Ammon's horn (tissue), 1 donor: ENCODE measurements around the gene LIN37.
A peak's percentile ranks its signal among the peaks of the same experiment; 100 is the strongest.

ENCODE experiments used
- DNase-seq: peaks from one replicate; pipeline ENCODE4 v3.0.0-alpha.2; 2016; ENCODE audit warnings: low spot score

The LIN37 gene

DNA sequence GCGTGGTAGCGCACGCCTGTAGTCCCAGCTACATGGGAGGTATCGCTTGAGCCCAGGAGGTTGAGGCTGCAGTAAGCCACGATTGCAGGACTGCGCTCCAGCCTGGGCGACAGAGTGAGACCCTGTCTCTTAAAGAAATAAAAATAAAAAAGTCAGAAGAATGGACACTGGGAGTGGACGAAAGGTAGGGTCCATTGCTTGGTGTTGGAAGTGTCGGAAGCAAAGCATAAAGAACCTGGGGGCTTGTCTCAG is 26.6 kb downstream of the LIN37 start:
- no peak for DNase-seq

GRCh38 chr19:35775298-35776101 is 27.1 kb downstream of the LIN37 start, which contains the start of gene ARHGAP33:
Gene ARHGAP33, plus strand, starts transcription at chr19:35775564. Its CDS starts 95 bp downstream, at chr19:35775659.
- peak; percentile 98 for DNase-seq

GRCh38 chr19:35776102-35776788 is 27.9 kb downstream of the LIN37 start:
- no peak for DNase-seq

- peak; percentile 57 for DNase-seq
These were observed 28.9 kb downstream of the LIN37 start for GRCh38 chr19:35777086-35777841.

- DNase-seq: no peak
These were observed 29.6 kb downstream of the LIN37 start for GRCh38 chr19:35777961-35778360.

- no peak for DNase-seq
These were observed 30.7 kb downstream of the LIN37 start for GRCh38 chr19:35779033-35779432.

- no peak for DNase-seq
These were observed 31.7 kb downstream of the LIN37 start for GRCh38 chr19:35780058-35780457.

GRCh38 chr19:35780717-35781116 is 32.3 kb downstream of the LIN37 start:
- DNase-seq: no peak

DNA sequence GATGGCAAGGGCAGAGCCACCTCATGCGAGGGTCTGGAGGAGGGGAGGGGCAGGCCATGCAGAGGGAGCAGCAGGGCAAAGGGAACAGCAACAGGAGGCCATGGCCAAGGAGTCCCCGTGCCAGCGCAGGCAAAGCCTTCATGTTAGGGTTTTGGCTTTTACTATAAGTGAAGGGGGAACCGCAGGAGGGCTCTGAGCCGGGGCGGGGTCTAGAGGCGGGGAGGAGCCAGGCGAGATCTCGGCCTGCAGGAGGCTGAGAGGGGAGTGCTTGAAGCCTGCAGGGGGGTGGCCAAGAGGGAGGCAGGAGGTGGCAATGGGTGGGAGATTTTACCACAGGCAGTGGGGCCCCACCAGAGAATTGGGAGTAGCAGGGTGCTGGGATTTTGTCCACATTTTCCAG is 33.3 kb downstream of the LIN37 start:
- DNase-seq: no peak

GRCh38 chr19:35782589-35782988 is 34.2 kb downstream of the LIN37 start:
- DNase-seq: no peak

GRCh38 chr19:35783469-35784434 is 35.4 kb downstream of the LIN37 start:
- no peak for DNase-seq

DNA sequence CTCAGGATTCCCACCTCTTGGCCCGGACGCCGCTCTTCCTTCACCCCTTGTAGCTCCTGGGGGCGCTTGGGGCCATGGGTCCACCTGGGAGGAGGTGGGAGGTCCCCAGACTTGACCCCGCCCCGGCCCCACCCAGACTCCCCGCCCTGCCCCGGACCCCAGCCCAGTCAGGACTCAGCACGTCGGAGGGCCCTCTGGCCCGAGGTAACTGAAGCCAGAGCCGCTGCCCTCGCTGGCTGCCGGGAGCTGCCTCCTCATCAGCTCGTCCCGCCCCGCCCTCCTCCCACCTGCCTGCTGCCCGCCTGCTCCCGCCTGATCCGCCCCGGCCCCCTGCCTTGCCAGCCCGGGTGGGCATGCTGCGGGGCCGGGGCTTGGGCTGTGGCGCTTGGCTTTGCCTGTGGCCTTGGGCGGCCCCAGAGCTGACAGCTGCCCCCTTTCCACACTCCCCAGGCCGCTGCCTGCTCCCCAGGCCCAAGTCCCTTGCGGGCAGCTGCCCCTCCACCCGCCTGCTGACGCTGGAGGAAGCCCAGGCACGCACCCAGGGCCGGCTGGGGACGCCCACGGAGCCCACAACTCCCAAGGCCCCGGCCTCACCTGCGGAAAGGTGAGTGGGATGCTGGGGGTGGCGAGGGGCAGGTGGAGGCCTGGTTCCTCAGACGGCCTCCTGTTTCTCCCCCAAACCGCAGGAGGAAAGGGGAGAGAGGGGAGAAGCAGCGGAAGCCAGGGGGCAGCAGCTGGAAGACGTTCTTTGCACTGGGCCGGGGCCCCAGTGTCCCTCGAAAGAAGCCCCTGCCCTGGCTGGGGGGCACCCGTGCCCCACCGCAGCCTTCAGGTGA is 36.3 kb downstream of the LIN37 start:
- no peak for DNase-seq

- DNase-seq: no peak
These were observed 36.9 kb downstream of the LIN37 start for GRCh38 chr19:35785339-35785627.

DNA sequence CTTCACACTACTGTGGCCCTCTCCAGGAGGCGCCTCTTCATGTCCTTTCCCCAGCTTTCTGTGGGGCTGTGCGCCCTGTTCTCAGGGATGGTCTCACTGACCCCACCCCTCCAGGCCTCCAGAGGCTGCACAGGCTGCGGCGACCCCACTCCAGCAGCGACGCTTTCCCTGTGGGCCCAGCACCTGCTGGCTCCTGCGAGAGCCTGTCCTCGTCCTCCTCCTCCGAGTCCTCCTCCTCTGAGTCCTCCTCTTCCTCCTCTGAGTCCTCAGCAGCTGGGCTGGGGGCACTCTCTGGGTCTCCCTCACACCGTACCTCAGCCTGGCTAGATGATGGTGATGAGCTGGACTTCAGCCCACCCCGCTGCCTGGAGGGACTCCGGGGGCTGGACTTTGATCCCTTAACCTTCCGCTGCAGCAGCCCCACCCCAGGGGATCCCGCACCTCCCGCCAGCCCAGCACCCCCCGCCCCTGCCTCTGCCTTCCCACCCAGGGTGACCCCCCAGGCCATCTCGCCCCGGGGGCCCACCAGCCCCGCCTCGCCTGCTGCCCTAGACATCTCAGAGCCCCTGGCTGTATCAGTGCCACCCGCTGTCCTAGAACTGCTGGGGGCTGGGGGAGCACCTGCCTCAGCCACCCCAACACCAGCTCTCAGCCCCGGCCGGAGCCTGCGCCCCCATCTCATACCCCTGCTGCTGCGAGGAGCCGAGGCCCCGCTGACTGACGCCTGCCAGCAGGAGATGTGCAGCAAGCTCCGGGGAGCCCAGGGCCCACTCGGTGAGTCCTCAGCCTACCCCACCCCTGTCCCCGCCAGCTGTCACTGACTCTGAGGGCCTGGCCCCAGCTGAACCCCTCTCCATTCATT is 38.2 kb downstream of the LIN37 start:
- no peak for DNase-seq

DNA sequence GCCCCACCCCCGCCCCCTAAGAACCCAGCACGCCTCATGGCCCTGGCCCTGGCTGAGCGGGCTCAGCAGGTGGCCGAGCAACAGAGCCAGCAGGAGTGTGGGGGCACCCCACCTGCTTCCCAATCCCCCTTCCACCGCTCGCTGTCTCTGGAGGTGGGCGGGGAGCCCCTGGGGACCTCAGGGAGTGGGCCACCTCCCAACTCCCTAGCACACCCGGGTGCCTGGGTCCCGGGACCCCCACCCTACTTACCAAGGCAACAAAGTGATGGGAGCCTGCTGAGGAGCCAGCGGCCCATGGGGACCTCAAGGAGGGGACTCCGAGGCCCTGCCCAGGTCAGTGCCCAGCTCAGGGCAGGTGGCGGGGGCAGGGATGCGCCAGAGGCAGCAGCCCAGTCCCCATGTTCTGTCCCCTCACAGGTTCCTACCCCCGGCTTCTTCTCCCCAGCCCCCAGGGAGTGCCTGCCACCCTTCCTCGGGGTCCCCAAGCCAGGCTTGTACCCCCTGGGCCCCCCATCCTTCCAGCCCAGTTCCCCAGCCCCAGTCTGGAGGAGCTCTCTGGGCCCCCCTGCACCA is 38.9 kb downstream of the LIN37 start:
- DNase-seq: no peak

DNA sequence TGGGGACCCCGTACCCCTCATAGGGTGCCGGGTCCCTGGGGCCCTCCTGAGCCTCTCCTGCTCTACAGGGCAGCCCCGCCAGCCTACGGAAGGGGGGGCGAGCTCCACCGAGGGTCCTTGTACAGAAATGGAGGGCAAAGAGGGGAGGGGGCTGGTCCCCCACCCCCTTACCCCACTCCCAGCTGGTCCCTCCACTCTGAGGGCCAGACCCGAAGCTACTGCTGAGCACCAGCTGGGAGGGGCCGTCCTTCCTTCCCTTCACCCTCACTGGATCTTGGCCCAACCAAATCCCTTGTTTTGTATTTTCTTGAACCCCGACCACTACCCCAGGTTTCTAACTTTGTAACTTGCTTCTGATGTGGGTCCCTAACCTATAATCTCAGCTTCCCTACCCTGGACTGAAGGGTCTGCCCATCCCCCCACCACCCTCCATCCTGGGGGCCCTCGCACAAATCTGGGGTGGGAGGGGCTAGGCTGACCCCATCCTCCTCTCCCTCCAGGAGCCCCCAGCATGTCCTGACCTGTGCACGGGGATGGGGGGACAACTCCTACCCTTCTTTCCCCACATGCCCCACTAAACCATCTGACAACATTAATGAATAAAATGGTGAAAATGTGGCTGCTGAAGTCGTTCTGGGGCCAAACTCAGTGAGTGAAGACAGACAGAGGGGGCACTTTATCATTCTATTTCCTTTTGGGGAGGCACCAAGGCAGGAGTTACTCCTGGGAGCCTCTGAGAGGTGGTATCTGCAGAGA is 40.0 kb downstream of the LIN37 start:
- DNase-seq: no peak

DNA sequence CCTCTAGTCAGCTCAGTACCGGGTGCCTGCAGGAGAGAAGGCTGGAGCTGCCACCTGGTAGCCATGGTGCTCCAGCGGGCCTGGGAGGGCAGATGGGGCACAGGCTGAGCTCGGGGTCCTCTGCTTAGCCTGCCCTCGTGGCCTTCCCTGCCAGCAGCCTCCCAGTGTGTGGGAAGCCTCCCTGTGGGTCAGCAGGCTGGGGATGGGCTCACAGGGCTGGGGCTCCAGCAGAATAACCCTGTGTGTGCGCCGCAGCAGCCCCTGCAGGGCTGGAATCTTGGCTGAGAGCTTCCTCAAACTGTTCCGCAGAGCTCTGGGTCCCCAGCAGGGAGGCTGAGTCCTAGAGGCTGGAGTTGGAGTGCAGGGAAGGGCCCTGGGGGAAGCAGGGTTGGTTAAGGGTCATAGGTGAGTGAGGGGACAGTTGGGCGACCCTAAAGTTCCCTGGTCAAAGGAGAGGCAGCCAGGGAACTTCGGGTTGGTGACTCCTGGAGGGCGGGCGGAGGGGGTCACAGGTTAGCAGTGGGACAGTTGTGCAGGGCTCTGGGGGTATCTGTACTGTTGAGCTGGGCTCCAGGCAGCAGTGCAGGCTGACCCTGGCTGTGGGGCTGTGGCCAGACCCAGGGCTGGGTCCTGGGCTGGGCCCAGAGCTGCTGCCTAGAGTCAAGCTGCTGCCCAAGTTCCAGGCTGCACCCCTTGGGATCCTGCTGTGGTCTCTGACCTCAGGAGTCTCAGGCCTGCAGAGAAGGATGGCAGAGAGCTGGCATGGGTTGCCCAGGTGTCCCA is 41.0 kb downstream of the LIN37 start:
- no peak for DNase-seq
